Prostate gland (tissue), 2 donors: Measurements from ENCODE around the gene NFATC1.

Experiments
- CTCF ChIP-seq, 4 experiments: fragments of 200-600 bp in 2 of 4; fragments of 450-650 bp in 2 of 4; sonication (generic) in 2 of 4; IDR thresholded peaks; 1 replicate in 3 of 4; 2 replicates in 1 of 4; pipeline ENCODE4 v1.5.1; 2016 to 2019; ENCODE audit warnings: antibody characterized with exemption in 4 of 4, mild to moderate bottlenecking in 2 of 4, moderate library complexity in 2 of 4
- POLR2A ChIP-seq: fragments of 450-650 bp; IDR thresholded peaks from one replicate; pipeline ENCODE4 v1.6.1; 2016; ENCODE audit warnings: antibody characterized with exemption, mild to moderate bottlenecking
- POLR2AphosphoS5 ChIP-seq: sonication (generic); formaldehyde crosslinking; IDR thresholded peaks from one replicate; pipeline ENCODE4 v1.6.1; 2017; ENCODE audit warnings: antibody characterized with exemption

GRCh38 chr18:79507546-79508480 lies 112.1 kb downstream of the NFATC1 start:
- TF ChIP-seq CTCF (IDR thresholded peaks at IDR 0.05) (no peak), POLR2A (peak; percentile 33), POLR2AphosphoS5 (peak; percentile 82)
